Measurements from ENCODE around the gene SERPINA4. TPM values are rescaled to one million over a fixed set of nuclear protein-coding genes. Genes with fewer than 3 reads are reported as not detected.

Gene SERPINA4
- total and polyA plus RNA-seq, 2 of the 13 experiments (the other 11 are each of a cell fraction or from before 2014, with no cell fraction given) = 39.1 to 57.8 TPM

- TF ChIP-seq TCF12 (IDR thresholded peaks at IDR 0.05) = no peak
- peak; percentile 97; the same call in 1 of the 2 replicates for TF ChIP-seq TCF12 (CRISPR knock-in tag; IDR thresholded peaks at IDR 0.05)
- TF ChIP-seq ZNF629 (CRISPR knock-in tag; conservative IDR thresholded peaks at IDR 0.05) = peak; percentile 44; the same call in 1 of the 2 replicates
- TF ChIP-seq, protein P1, sequence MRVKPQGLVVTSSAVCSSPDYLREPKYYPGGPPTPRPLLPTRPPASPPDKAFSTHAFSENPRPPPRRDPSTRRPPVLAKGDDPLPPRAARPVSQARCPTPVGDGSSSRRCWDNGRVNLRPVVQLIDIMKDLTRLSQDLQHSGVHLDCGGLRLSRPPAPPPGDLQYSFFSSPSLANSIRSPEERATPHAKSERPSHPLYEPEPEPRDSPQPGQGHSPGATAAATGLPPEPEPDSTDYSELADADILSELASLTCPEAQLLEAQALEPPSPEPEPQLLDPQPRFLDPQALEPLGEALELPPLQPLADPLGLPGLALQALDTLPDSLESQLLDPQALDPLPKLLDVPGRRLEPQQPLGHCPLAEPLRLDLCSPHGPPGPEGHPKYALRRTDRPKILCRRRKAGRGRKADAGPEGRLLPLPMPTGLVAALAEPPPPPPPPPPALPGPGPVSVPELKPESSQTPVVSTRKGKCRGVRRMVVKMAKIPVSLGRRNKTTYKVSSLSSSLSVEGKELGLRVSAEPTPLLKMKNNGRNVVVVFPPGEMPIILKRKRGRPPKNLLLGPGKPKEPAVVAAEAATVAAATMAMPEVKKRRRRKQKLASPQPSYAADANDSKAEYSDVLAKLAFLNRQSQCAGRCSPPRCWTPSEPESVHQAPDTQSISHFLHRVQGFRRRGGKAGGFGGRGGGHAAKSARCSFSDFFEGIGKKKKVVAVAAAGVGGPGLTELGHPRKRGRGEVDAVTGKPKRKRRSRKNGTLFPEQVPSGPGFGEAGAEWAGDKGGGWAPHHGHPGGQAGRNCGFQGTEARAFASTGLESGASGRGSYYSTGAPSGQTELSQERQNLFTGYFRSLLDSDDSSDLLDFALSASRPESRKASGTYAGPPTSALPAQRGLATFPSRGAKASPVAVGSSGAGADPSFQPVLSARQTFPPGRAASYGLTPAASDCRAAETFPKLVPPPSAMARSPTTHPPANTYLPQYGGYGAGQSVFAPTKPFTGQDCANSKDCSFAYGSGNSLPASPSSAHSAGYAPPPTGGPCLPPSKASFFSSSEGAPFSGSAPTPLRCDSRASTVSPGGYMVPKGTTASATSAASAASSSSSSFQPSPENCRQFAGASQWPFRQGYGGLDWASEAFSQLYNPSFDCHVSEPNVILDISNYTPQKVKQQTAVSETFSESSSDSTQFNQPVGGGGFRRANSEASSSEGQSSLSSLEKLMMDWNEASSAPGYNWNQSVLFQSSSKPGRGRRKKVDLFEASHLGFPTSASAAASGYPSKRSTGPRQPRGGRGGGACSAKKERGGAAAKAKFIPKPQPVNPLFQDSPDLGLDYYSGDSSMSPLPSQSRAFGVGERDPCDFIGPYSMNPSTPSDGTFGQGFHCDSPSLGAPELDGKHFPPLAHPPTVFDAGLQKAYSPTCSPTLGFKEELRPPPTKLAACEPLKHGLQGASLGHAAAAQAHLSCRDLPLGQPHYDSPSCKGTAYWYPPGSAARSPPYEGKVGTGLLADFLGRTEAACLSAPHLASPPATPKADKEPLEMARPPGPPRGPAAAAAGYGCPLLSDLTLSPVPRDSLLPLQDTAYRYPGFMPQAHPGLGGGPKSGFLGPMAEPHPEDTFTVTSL (CRISPR knock-in tag; IDR thresholded peaks at IDR 0.05; ENCODE audit: borderline replicate concordance) = no peak; the same call in 1 of the 2 replicates
- TF ChIP-seq SNAI1 (CRISPR knock-in tag; IDR thresholded peaks at IDR 0.05; ENCODE audit: borderline replicate concordance) = peak; percentile 53; the same call in 1 of the 2 replicates
- TF ChIP-seq ZNF451 (CRISPR knock-in tag; IDR thresholded peaks at IDR 0.05) = peak; percentile 53; the same call in 1 of the 2 replicates
- TF ChIP-seq, protein P2, sequence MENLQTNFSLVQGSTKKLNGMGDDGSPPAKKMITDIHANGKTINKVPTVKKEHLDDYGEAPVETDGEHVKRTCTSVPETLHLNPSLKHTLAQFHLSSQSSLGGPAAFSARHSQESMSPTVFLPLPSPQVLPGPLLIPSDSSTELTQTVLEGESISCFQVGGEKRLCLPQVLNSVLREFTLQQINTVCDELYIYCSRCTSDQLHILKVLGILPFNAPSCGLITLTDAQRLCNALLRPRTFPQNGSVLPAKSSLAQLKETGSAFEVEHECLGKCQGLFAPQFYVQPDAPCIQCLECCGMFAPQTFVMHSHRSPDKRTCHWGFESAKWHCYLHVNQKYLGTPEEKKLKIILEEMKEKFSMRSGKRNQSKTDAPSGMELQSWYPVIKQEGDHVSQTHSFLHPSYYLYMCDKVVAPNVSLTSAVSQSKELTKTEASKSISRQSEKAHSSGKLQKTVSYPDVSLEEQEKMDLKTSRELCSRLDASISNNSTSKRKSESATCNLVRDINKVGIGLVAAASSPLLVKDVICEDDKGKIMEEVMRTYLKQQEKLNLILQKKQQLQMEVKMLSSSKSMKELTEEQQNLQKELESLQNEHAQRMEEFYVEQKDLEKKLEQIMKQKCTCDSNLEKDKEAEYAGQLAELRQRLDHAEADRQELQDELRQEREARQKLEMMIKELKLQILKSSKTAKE (CRISPR knock-in tag; IDR thresholded peaks at IDR 0.05; ENCODE audit: borderline replicate concordance) = peak; percentile 99
- 0 out of 2 replicates have a peak, but pooled peaks have one; percentile 44 for TF ChIP-seq FLYWCH1 (CRISPR knock-in tag; IDR thresholded peaks at IDR 0.05)
- no peak for TF ChIP-seq ZNF512 (CRISPR knock-in tag; IDR thresholded peaks at IDR 0.05)
- peak; percentile 78 for TF ChIP-seq TCF7 (IDR thresholded peaks at IDR 0.05; ENCODE audit: low read depth)
- TF ChIP-seq RFX1 (IDR thresholded peaks at IDR 0.05) = no peak
- TF ChIP-seq, protein P3, sequence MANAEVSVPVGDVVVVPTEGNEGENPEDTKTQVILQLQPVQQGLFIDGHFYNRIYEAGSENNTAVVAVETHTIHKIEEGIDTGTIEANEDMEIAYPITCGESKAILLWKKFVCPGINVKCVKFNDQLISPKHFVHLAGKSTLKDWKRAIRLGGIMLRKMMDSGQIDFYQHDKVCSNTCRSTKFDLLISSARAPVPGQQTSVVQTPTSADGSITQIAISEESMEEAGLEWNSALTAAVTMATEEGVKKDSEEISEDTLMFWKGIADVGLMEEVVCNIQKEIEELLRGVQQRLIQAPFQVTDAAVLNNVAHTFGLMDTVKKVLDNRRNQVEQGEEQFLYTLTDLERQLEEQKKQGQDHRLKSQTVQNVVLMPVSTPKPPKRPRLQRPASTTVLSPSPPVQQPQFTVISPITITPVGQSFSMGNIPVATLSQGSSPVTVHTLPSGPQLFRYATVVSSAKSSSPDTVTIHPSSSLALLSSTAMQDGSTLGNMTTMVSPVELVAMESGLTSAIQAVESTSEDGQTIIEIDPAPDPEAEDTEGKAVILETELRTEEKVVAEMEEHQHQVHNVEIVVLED (CRISPR knock-in tag; IDR thresholded peaks at IDR 0.05; ENCODE audit: borderline replicate concordance) = peak; percentile 42; the same call in 1 of the 2 replicates
- no peak for TF ChIP-seq ZNF549 (CRISPR knock-in tag; IDR thresholded peaks at IDR 0.05)
- TF ChIP-seq ZSCAN30 (CRISPR knock-in tag; IDR thresholded peaks at IDR 0.05) = no peak
- TF ChIP-seq DR1 (CRISPR knock-in tag; IDR thresholded peaks at IDR 0.05) = peak; percentile 67
- TF ChIP-seq ZNF816 (CRISPR knock-in tag; IDR thresholded peaks at IDR 0.05; ENCODE audit: borderline replicate concordance) = no peak
Observed at GRCh38 chr14:94598816-94599655, 37.8 kb downstream of the SERPINA4 start (continued).

All from HepG2 (cell line).